ENCODE data around the gene EXPH5.

Gene EXPH5

GRCh38 chr11:108467091-108467823 lies 126.3 kb downstream of the EXPH5 start, which contains the start of gene C11orf65 (continued):
- 0 out of 2 replicates have a peak, but pooled peaks have one; percentile 8 for TF ChIP-seq ZNF449 (tag by site-specific recombination; IDR thresholded peaks at IDR 0.05)
- no peak for TF ChIP-seq GFI1B (tag by site-specific recombination; IDR thresholded peaks at IDR 0.05)
- no peak for TF ChIP-seq ZSCAN30 (tag by site-specific recombination; IDR thresholded peaks at IDR 0.05)
- TF ChIP-seq ZFP41 (tag by site-specific recombination; IDR thresholded peaks at IDR 0.05; ENCODE audit: borderline replicate concordance), result no peak
- TF ChIP-seq ZNF10 (tag by site-specific recombination; IDR thresholded peaks at IDR 0.05), result peak; percentile 71
- peak; percentile 17; the same call in 1 of the 2 replicates for TF ChIP-seq ZNF335 (tag by site-specific recombination; conservative IDR thresholded peaks at IDR 0.05)
- no peak for TF ChIP-seq ZNF280D (tag by site-specific recombination; IDR thresholded peaks at IDR 0.05)
- TF ChIP-seq YY2 (tag by site-specific recombination; IDR thresholded peaks at IDR 0.05), result no peak
- no peak for TF ChIP-seq ZNF514 (tag by site-specific recombination; IDR thresholded peaks at IDR 0.05)
- TF ChIP-seq ZBTB26 (tag by site-specific recombination; optimal IDR thresholded peaks at IDR 0.05), result peak; percentile 21
- TF ChIP-seq ZBTB21 (tag by site-specific recombination; IDR thresholded peaks at IDR 0.05), result peak; percentile 46; the same call in 1 of the 2 replicates
- TF ChIP-seq ZNF223 (tag by site-specific recombination; IDR thresholded peaks at IDR 0.05), result no peak
- no peak for TF ChIP-seq ZNF404 (tag by site-specific recombination; IDR thresholded peaks at IDR 0.05)
- TF ChIP-seq FEZF1 (tag by site-specific recombination; IDR thresholded peaks at IDR 0.05), result 0 out of 2 replicates have a peak, but pooled peaks have one; percentile 14
- TF ChIP-seq ZSCAN18 (tag by site-specific recombination; IDR thresholded peaks at IDR 0.05), result no peak
- no peak for TF ChIP-seq ZNF292 (tag by site-specific recombination; IDR thresholded peaks at IDR 0.05; ENCODE audit: borderline replicate concordance, low read depth)
- TF ChIP-seq TRIM28 (IDR thresholded peaks at IDR 0.05; ENCODE audit: borderline replicate concordance, low read length), result peak; percentile 78
- 0 out of 2 replicates have a peak, but pooled peaks have one; percentile 40 for TF ChIP-seq PATZ1 (tag by site-specific recombination; IDR thresholded peaks at IDR 0.05)
- no peak for TF ChIP-seq ZNF560 (tag by site-specific recombination; IDR thresholded peaks at IDR 0.05; ENCODE audit: borderline replicate concordance)
- no peak for TF ChIP-seq ZNF416 (tag by site-specific recombination; IDR thresholded peaks at IDR 0.05)
- peak; percentile 90 for TF ChIP-seq OSR2 (tag by site-specific recombination; IDR thresholded peaks at IDR 0.05)
- TF ChIP-seq ZNF19 (tag by site-specific recombination; IDR thresholded peaks at IDR 0.05; ENCODE audit: low read depth), result no peak
- TF ChIP-seq ZNF549 (tag by site-specific recombination; IDR thresholded peaks at IDR 0.05), result no peak
- TF ChIP-seq ZNF433 (tag by site-specific recombination; IDR thresholded peaks at IDR 0.05; ENCODE audit: low read depth), result no peak
- no peak; the same call in 1 of the 2 replicates for TF ChIP-seq ZFP37 (tag by site-specific recombination; IDR thresholded peaks at IDR 0.05)
- peak; percentile 53; the same call in 1 of the 2 replicates for TF ChIP-seq ZBTB48 (tag by site-specific recombination; IDR thresholded peaks at IDR 0.05)
- TF ChIP-seq ZNF426 (tag by site-specific recombination; IDR thresholded peaks at IDR 0.05), result no peak
- TF ChIP-seq ZNF621 (tag by site-specific recombination; IDR thresholded peaks at IDR 0.05), result no peak
- TF ChIP-seq ZNF544 (tag by site-specific recombination; IDR thresholded peaks at IDR 0.05), result no peak
- TF ChIP-seq ZNF660 (tag by site-specific recombination; IDR thresholded peaks at IDR 0.05), result peak; percentile 10; the same call in 1 of the 2 replicates
- no peak for TF ChIP-seq GLI4 (tag by site-specific recombination; IDR thresholded peaks at IDR 0.05)
- TF ChIP-seq GLIS2 (tag by site-specific recombination; IDR thresholded peaks at IDR 0.05), result peak; percentile 33; the same call in 1 of the 2 replicates
